Measurements from ENCODE around the gene THRAP3. TPM values are rescaled to one million over a fixed set of nuclear protein-coding genes. Genes with fewer than 3 reads are reported as not detected.
A peak's percentile ranks its signal among the peaks of the same experiment; 100 is the strongest.

The THRAP3 gene
- total and polyA plus RNA-seq, 7 experiments from 2014 or later, result 62.1 to 138 (median 112) TPM

- POLR2A ChIA-PET, result interaction anchor here (0.6 to 13.8 kb wide), 9 partner anchors 10 to 809 kb away, joined by 3 to 155 read pairs (median 4); partner anchors contain the start of gene LSM10
- ATAC-seq, result peak; percentile 96
- Mint-ChIP-seq H3K4me1 (peaks cover 6 to 38% (median 33%) of the 10 kb centered on the region in 7 donors), H3K27me3 (no peaks in the 10 kb centered on the region), H3K27ac (peak overlapping the region; percentile 75 to 94 (median 87)), H3K4me3 (peak overlapping the region; percentile 17 to 74 (median 50)), H3K36me3 (peaks cover 0 to 22% (median 18%) of the 10 kb centered on the region in 5 donors), H3K9me3 (no peaks in the 10 kb centered on the region)
- H3K36me3 ChIP-seq (ENCODE audit: control insufficient read depth in 2 of 3, insufficient read depth in 3 of 3, low read length in 3 of 3), result peaks cover 6 to 64% (median 10%) of the 10 kb centered on the region in 3 experiments
- peak overlapping the region; percentile 50 for H3K27ac ChIP-seq (ENCODE audit: low read depth, low read length)
- H3K27me3 ChIP-seq (ENCODE audit: control insufficient read depth in 2 of 2, insufficient read depth in 2 of 2, low read length in 2 of 2), result no peaks in the 10 kb centered on the region
- H3K4me1 ChIP-seq (ENCODE audit: control insufficient read depth in 2 of 2, insufficient read depth in 2 of 2, low read length in 2 of 2), result peaks cover 4 to 22% of the 10 kb centered on the region in 2 donors
- intact Hi-C loops (cut with micrococcal nuclease), result loop anchor here (1.0 to 2.0 kb wide), 6 partner anchors 10 to 70 kb away; partner anchors contain the start of gene LSM10 (in 1 of the 2)
- no peak overlapping the region for H3K4me3 ChIP-seq (ENCODE audit: low read length)
- CTCF ChIA-PET, result interaction anchor here (0.6 to 7.6 kb wide), 9 partner anchors 8 to 71 kb away, joined by 3 to 115 read pairs (median 5); no protein-coding TSS in a partner anchor
- no peaks in the 10 kb centered on the region for H3K9me3 ChIP-seq (ENCODE audit: control insufficient read depth in 2 of 3, low read length in 3 of 3)
- peak in 8 of 9 donors; percentile 43 to 75 (median 52) for DNase-seq
Measured at GRCh38 chr1:36350659-36351226, 126.5 kb downstream of the THRAP3 start.

GRCh38 chr1:36351227-36351977, 127.2 kb downstream of the THRAP3 start:
- peak in 1 of 9 donors; percentile 4 for DNase-seq
- Histone ChIP-seq H3K9me3 (ENCODE audit: control insufficient read depth in 2 of 3, low read length in 3 of 3) (no peaks in the 10 kb centered on the region), H3K36me3 (ENCODE audit: control insufficient read depth in 2 of 3, insufficient read depth in 3 of 3, low read length in 3 of 3) (peaks cover 6 to 64% (median 6%) of the 10 kb centered on the region in 3 experiments), H3K4me1 (ENCODE audit: control insufficient read depth in 2 of 2, insufficient read depth in 2 of 2, low read length in 2 of 2) (peaks cover 4 to 22% of the 10 kb centered on the region in 2 donors), H3K27ac (ENCODE audit: low read depth, low read length) (peak overlapping the region; percentile 50), H3K4me3 (ENCODE audit: low read length) (no peak overlapping the region), H3K27me3 (ENCODE audit: control insufficient read depth in 2 of 2, insufficient read depth in 2 of 2, low read length in 2 of 2) (no peaks in the 10 kb centered on the region)
- Mint-ChIP-seq H3K4me3 (peak overlapping the region in 6 of 10 donors; percentile 16 to 74 (median 50)), H3K27ac (peak overlapping the region in 8 of 9 donors; percentile 75 to 94 (median 88)), H3K36me3 (peaks cover 0 to 22% (median 18%) of the 10 kb centered on the region in 5 donors), H3K27me3 (no peaks in the 10 kb centered on the region), H3K4me1 (peaks cover 6 to 38% (median 33%) of the 10 kb centered on the region in 7 donors), H3K9me3 (no peaks in the 10 kb centered on the region)
- CTCF ChIA-PET, result interaction anchor here (0.6 to 7.6 kb wide), 7 partner anchors 8 to 68 kb away, joined by 4 to 115 read pairs (median 6); no protein-coding TSS in a partner anchor
- POLR2A ChIA-PET, result interaction anchor here (0.5 to 13.8 kb wide), 8 partner anchors 9 to 46 kb away, joined by 3 to 155 read pairs (median 8); partner anchors contain the start of gene LSM10
- intact Hi-C loops (cut with micrococcal nuclease), result loop anchor here (1.0 to 2.0 kb wide), 3 partner anchors 17 to 69 kb away; no protein-coding TSS in a partner anchor
- ATAC-seq, result peak; percentile 17

- peaks cover 6 to 62% (median 10%) of the 10 kb centered on the region in 3 experiments for H3K36me3 ChIP-seq (ENCODE audit: control insufficient read depth in 2 of 3, insufficient read depth in 3 of 3, low read length in 3 of 3)
- H3K27me3 ChIP-seq (ENCODE audit: control insufficient read depth in 2 of 2, insufficient read depth in 2 of 2, low read length in 2 of 2), result no peaks in the 10 kb centered on the region
- peaks cover 4 to 22% of the 10 kb centered on the region in 2 donors for H3K4me1 ChIP-seq (ENCODE audit: control insufficient read depth in 2 of 2, insufficient read depth in 2 of 2, low read length in 2 of 2)
- intact Hi-C loops (cut with micrococcal nuclease), result no loop called here
- no peaks in the 10 kb centered on the region for H3K9me3 ChIP-seq (ENCODE audit: control insufficient read depth in 2 of 3, low read length in 3 of 3)
- DNase-seq (no peak), ATAC-seq (no peak)
- peaks cover 6 to 38% (median 33%) of the 10 kb centered on the region in 7 donors for H3K4me1 Mint-ChIP-seq
- ChIA-PET CTCF (interaction anchor here (2.2 to 7.6 kb wide), 3 partner anchors 10 to 67 kb away, joined by 11 to 115 read pairs (median 17); no protein-coding TSS in a partner anchor), POLR2A (interaction anchor here (0.9 to 13.8 kb wide), 3 partner anchors 10 to 34 kb away, joined by 3 to 155 read pairs (median 3); no protein-coding TSS in a partner anchor)
- no peaks in the 10 kb centered on the region for H3K9me3 Mint-ChIP-seq
- H3K27me3 Mint-ChIP-seq, result no peaks in the 10 kb centered on the region
- H3K4me3 ChIP-seq (ENCODE audit: low read length), result no peak overlapping the region
- peak overlapping the region in 2 of 10 donors; percentile 27 to 37 for H3K4me3 Mint-ChIP-seq
- peak overlapping the region; percentile 50 for H3K27ac ChIP-seq (ENCODE audit: low read depth, low read length)
- peaks cover 4 to 21% (median 15%) of the 10 kb centered on the region in 5 donors for H3K36me3 Mint-ChIP-seq
- H3K27ac Mint-ChIP-seq, result peak overlapping the region in 8 of 9 donors; percentile 1 to 93 (median 68)
Measured at GRCh38 chr1:36352125-36352909, 128.1 kb downstream of the THRAP3 start.

GRCh38 chr1:36352910-36353878, 129.0 kb downstream of the THRAP3 start:
- H3K36me3 Mint-ChIP-seq, result peaks cover 8 to 22% (median 14%) of the 10 kb centered on the region in 5 donors
- POLR2A ChIA-PET, result interaction anchor here (0.6 to 13.8 kb wide), 3 partner anchors 10 to 268 kb away, joined by 3 to 155 read pairs (median 6); no protein-coding TSS in a partner anchor
- peak overlapping the region in 5 of 9 donors; percentile 46 to 83 (median 63) for H3K27ac Mint-ChIP-seq
- intact Hi-C loops (cut with micrococcal nuclease), result no loop called here
- no peaks in the 10 kb centered on the region for H3K27me3 Mint-ChIP-seq
- CTCF ChIA-PET, result interaction anchor here (7.6 kb wide), 1 partner anchor 15 kb away, joined by 115 read pairs; no protein-coding TSS in a partner anchor
- DNase-seq (no peak), ATAC-seq (no peak)
- H3K36me3 ChIP-seq (ENCODE audit: control insufficient read depth in 2 of 3, insufficient read depth in 3 of 3, low read length in 3 of 3), result peaks cover 6 to 64% (median 12%) of the 10 kb centered on the region in 3 experiments
- no peaks in the 10 kb centered on the region for H3K27me3 ChIP-seq (ENCODE audit: control insufficient read depth in 2 of 2, insufficient read depth in 2 of 2, low read length in 2 of 2)
- no peaks in the 10 kb centered on the region for H3K9me3 ChIP-seq (ENCODE audit: control insufficient read depth in 2 of 3, low read length in 3 of 3)
- H3K4me1 ChIP-seq (ENCODE audit: control insufficient read depth in 2 of 2, insufficient read depth in 2 of 2, low read length in 2 of 2), result peaks cover 4 to 22% of the 10 kb centered on the region in 2 donors
- H3K9me3 Mint-ChIP-seq, result no peaks in the 10 kb centered on the region
- peaks cover 6 to 37% (median 34%) of the 10 kb centered on the region in 7 donors for H3K4me1 Mint-ChIP-seq
- H3K4me3 ChIP-seq (ENCODE audit: low read length), result no peak overlapping the region
- H3K27ac ChIP-seq (ENCODE audit: low read depth, low read length), result no peak overlapping the region
- peak overlapping the region in 2 of 10 donors; percentile 27 to 37 for H3K4me3 Mint-ChIP-seq

GRCh38 chr1:36354486-36354885, 130.2 kb downstream of the THRAP3 start:
- POLR2A ChIA-PET, result interaction anchor here (1.1 to 13.8 kb wide), 2 partner anchors 12 to 13 kb away, joined by 4 to 155 read pairs; no protein-coding TSS in a partner anchor
- no peak for ATAC-seq
- no peaks in the 10 kb centered on the region for H3K9me3 Mint-ChIP-seq

More at GRCh38 chr1:36354486-36354885, 130.2 kb downstream of the THRAP3 start:
- Mint-ChIP-seq H3K36me3 (peaks cover 9 to 28% (median 15%) of the 10 kb centered on the region in 5 donors), H3K27me3 (no peaks in the 10 kb centered on the region), H3K4me1 (peaks cover 14 to 42% (median 35%) of the 10 kb centered on the region in 7 donors), H3K27ac (peak overlapping the region in 4 of 9 donors; percentile 19 to 53 (median 28)), H3K4me3 (peak overlapping the region in 1 of 10 donors; percentile 20)
- intact Hi-C loops (cut with micrococcal nuclease), result no loop called here
- no peak overlapping the region for H3K4me3 ChIP-seq (ENCODE audit: low read length)
- CTCF ChIA-PET, result interaction anchor here (7.6 kb wide), 1 partner anchor 14 kb away, joined by 115 read pairs; no protein-coding TSS in a partner anchor
- H3K4me1 ChIP-seq (ENCODE audit: control insufficient read depth in 2 of 2, insufficient read depth in 2 of 2, low read length in 2 of 2), result peaks cover 4 to 29% of the 10 kb centered on the region in 2 donors
- H3K36me3 ChIP-seq (ENCODE audit: control insufficient read depth in 2 of 3, insufficient read depth in 3 of 3, low read length in 3 of 3), result peaks cover 0 to 69% (median 8%) of the 10 kb centered on the region in 3 experiments
- H3K27ac ChIP-seq (ENCODE audit: low read depth, low read length), result no peak overlapping the region
- no peaks in the 10 kb centered on the region for H3K9me3 ChIP-seq (ENCODE audit: control insufficient read depth in 2 of 3, low read length in 3 of 3)
- no peak for DNase-seq
- H3K27me3 ChIP-seq (ENCODE audit: control insufficient read depth in 2 of 2, insufficient read depth in 2 of 2, low read length in 2 of 2), result no peaks in the 10 kb centered on the region

Measured in naive thymus-derived CD4-positive, alpha-beta T cell (primary cell).